PC-3 (cell line): ENCODE data around the gene GRIN3B. TPM values are rescaled to one million over a fixed set of nuclear protein-coding genes. Genes with fewer than 3 reads are reported as not detected.

Source experiments
- ATAC-seq: fragments of 200-7000 bp; cut with Tn5 transposase; 2 replicates; pipeline ENCODE4 v1.9.1; 2020; ENCODE audit warnings: mild to moderate bottlenecking, moderate library complexity
- BruUV-seq: library from RNA; stranded (reverse); fragments of 400-500 nt; replicated peaks from 2 replicates; lab custom pipeline; 2021; lab: Mats Ljungman, UMichigan
- CTCF ChIA-PET: fragments of 300-600 bp; sonication (Branson Sonifier 250); formaldehyde crosslinking; loops from one replicate; lab custom pipeline; 2022; ENCODE audit warnings: antibody characterized with exemption; lab: Charles Lee
- POLR2A ChIA-PET: fragments of 300-600 bp; sonication (Branson Sonifier 250); formaldehyde crosslinking; loops from one replicate; lab custom pipeline; 2022; ENCODE audit warnings: antibody characterized with exemption; ENCODE audit not compliant: unreplicated experiment; lab: Charles Lee
- DNase-seq: peaks from one replicate; pipeline ENCODE4 v3.0.0-alpha.2; 2015
- H2AFZ ChIP-seq: fragments of 300-600 bp; sonication (generic); 2 replicates; pipeline ENCODE4 v1.6.0; 2016; ENCODE audit warnings: antibody characterized with exemption, low read length
- H3F3A ChIP-seq: fragments of 300-600 bp; sonication (generic); one replicate; pipeline ENCODE4 v1.6.0; 2017; ENCODE audit warnings: antibody characterized with exemption, low read length, control low read depth, mild to moderate bottlenecking; ENCODE audit not compliant: unreplicated experiment
- H3K27ac ChIP-seq: fragments of 300-600 bp; sonication (generic); 2 replicates; pipeline ENCODE4 v1.5.1; 2016; ENCODE audit warnings: mild to moderate bottlenecking, low read length
- H3K27me3 ChIP-seq: fragments of 300-600 bp; sonication (generic); 2 replicates; pipeline ENCODE4 v1.6.1; 2016; ENCODE audit warnings: low read length, mixed read lengths
- H3K36me3 ChIP-seq: fragments of 300-600 bp; sonication (generic); 2 replicates; pipeline ENCODE4 v1.6.1; 2016; ENCODE audit warnings: low read depth, mixed run types, low read length, mixed read lengths
- H3K4me1 ChIP-seq: fragments of 300-600 bp; sonication (generic); 2 replicates; pipeline ENCODE4 v1.5.1; 2016; ENCODE audit warnings: low read length; ENCODE audit not compliant: insufficient read depth
- H3K4me2 ChIP-seq: fragments of 300-600 bp; sonication (generic); 2 replicates; pipeline ENCODE4 v1.6.0; 2016; ENCODE audit warnings: low read length
- H3K4me3 ChIP-seq: fragments of 300-600 bp; sonication (generic); 2 replicates; pipeline ENCODE4 v1.5.1; 2016; ENCODE audit warnings: mild to moderate bottlenecking, low read length, mixed read lengths
- H3K79me2 ChIP-seq: fragments of 300-600 bp; sonication (generic); 2 replicates; pipeline ENCODE4 v1.6.1; 2017; ENCODE audit warnings: low read length, mixed read lengths
- H3K9ac ChIP-seq: fragments of 300-600 bp; sonication (generic); 2 replicates; pipeline ENCODE4 v1.6.0; 2016; ENCODE audit warnings: mild to moderate bottlenecking, low read length
- H3K9me2 ChIP-seq: fragments of 300-600 bp; sonication (generic); replicated peaks from 2 replicates; pipeline ENCODE4 v1.6.1; 2016; ENCODE audit warnings: mixed run types, low read length, mixed read lengths
- H3K9me3 ChIP-seq: fragments of 300-600 bp; sonication (generic); 2 replicates; pipeline ENCODE4 v1.6.1; 2016; ENCODE audit warnings: low read length, mixed read lengths
- H4K20me1 ChIP-seq: fragments of 300-600 bp; sonication (generic); 2 replicates; pipeline ENCODE4 v1.6.1; 2016; ENCODE audit warnings: low read length, mixed read lengths
- CTCF ChIP-seq: fragments of 300-600 bp; sonication (generic); conservative IDR thresholded peaks from 2 replicates; pipeline ENCODE4 v1.5.1; 2017; ENCODE audit warnings: antibody characterized with exemption, low read depth, mild to moderate bottlenecking, low read length
- EZH2 ChIP-seq: fragments of 300-600 bp; sonication (generic); IDR thresholded peaks from one replicate; pipeline ENCODE4 v1.6.1; 2017; ENCODE audit warnings: antibody characterized with exemption, mild to moderate bottlenecking, low read length; ENCODE audit not compliant: unreplicated experiment
- EZH2phosphoT487 ChIP-seq: fragments of 300-600 bp; sonication (generic); IDR thresholded peaks from 2 replicates; pipeline ENCODE4 v1.6.1; 2018; ENCODE audit warnings: mild to moderate bottlenecking, antibody characterized with exemption, low read length, borderline replicate concordance
- intact Hi-C: fragments of 100-400 bp; cut with micrococcal nuclease; formaldehyde crosslinking; loops from 2 replicates; pipeline ENCODE4 v1.9.0; 2023
- total RNA-seq: library from RNA; depleted of rRNA; stranded (reverse); fragments of >200 nt; gene quantifications from 2 replicates; pipeline ENCODE4 v1.2.3, GENCODE V29; 2014

Gene GRIN3B
- total RNA-seq, 1 experiment from 2014 or later = 0.69 TPM

- Histone ChIP-seq H3K9ac (peak overlapping the region; percentile 64), H3F3A (no peaks in the 10 kb centered on the region), H3K36me3 (peaks cover 2% of the 10 kb centered on the region; the same call in 1 of the 2 replicates), H3K79me2 (peaks cover 37% of the 10 kb centered on the region), H3K9me2 (no peaks in the 10 kb centered on the region), H3K4me3 (peak overlapping the region; percentile 95), H3K4me2 (peak overlapping the region; percentile 92), H3K27ac (no peak overlapping the region), H3K4me1 (no peaks in the 10 kb centered on the region; the same call in 1 of the 2 replicates), H4K20me1 (no peaks in the 10 kb centered on the region), H2AFZ (peak overlapping the region; percentile 89; the same call in 1 of the 2 replicates), H3K27me3 (no peaks in the 10 kb centered on the region), H3K9me3 (no peaks in the 10 kb centered on the region)
- ChIA-PET POLR2A (interaction anchor here (0.5 to 0.7 kb wide), 6 partner anchors 20 to 429 kb away, joined by 3 to 15 read pairs (median 4); no protein-coding TSS in a partner anchor), CTCF (no interaction called here)
- peak; percentile 2; the same call in 1 of the 2 replicates for ATAC-seq
- DNase-seq = no peak
- TF ChIP-seq EZH2 = no peak
- TSS peak; percentile 81 for BruUV-seq
- intact Hi-C loops = loop anchor here (5.0 kb wide), 1 partner anchor 75 kb away; the partner anchor contains the start of gene GPX4
These were observed 26.8 kb downstream of the GRIN3B start for GRCh38 chr19:1026783-1027649.

GRCh38 chr19:1027650-1028061 lies 27.4 kb downstream of the GRIN3B start:
- Histone ChIP-seq H3K79me2 (peaks cover 37% of the 10 kb centered on the region), H3K9me3 (no peaks in the 10 kb centered on the region), H3K4me3 (peak overlapping the region; percentile 95), H3K27ac (peak overlapping the region; percentile 34; the same call in 1 of the 2 replicates), H3K4me1 (no peaks in the 10 kb centered on the region; the same call in 1 of the 2 replicates), H3K4me2 (peak overlapping the region; percentile 92), H4K20me1 (no peaks in the 10 kb centered on the region), H3F3A (no peaks in the 10 kb centered on the region), H3K27me3 (no peaks in the 10 kb centered on the region), H3K9me2 (no peaks in the 10 kb centered on the region), H2AFZ (no peak overlapping the region), H3K36me3 (peaks cover 6% of the 10 kb centered on the region; the same call in 1 of the 2 replicates), H3K9ac (peak overlapping the region; percentile 47; the same call in 1 of the 2 replicates)
- ChIA-PET POLR2A (no interaction called here), CTCF (no interaction called here)
- TF ChIP-seq CTCF (no peak), EZH2 (no peak), EZH2phosphoT487 (no peak)
- DNase-seq = no peak
- TSS peak; percentile 29 for BruUV-seq
- intact Hi-C loops = loop anchor here (5.0 kb wide), 1 partner anchor 75 kb away; the partner anchor contains the start of gene GPX4
- peak; percentile 8 for ATAC-seq
